ENCODE measurements around the gene DOCK2.

DOCK2 gene

GRCh38 chr5:169637549-169638121, 560 bp downstream of the DOCK2 start:
- peak overlapping the region; percentile 24 for H3K4me3 ChIP-seq (ENCODE audit: low read length)
- DNase-seq (ENCODE audit: low read depth): no peak
- TF ChIP-seq CTCF (conservative IDR thresholded peaks at IDR 0.05; ENCODE audit: low read length): no peak

- no peak overlapping the region for H3K4me3 ChIP-seq (ENCODE audit: low read length)
- peak; percentile 42 for DNase-seq (ENCODE audit: low read depth)
- no peak for TF ChIP-seq CTCF (conservative IDR thresholded peaks at IDR 0.05; ENCODE audit: low read length)
These were observed 4.2 kb downstream of the DOCK2 start for GRCh38 chr5:169641253-169641652.

DNA sequence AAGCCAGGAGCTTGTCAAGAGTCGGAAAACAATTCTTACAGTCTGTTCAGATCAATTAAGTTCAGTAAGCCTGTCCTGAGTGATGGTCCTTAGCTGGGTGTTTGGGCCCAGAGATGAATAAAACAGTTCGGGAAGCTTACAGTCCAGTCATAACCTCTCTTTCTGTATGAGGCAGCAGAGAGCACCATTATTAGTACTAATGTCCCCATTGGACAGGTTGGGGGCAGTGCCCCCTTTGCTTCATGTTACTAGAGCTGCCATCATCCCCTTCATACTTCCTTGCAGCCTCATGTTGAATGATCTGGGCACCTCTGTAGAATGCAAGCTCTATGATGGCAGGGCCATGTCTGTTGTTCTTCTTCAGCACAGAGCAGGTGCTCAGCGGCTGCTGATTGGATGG, 9.8 kb downstream of the DOCK2 start:
- TF ChIP-seq CTCF (conservative IDR thresholded peaks at IDR 0.05; ENCODE audit: low read length): no peak
- H3K4me3 ChIP-seq (ENCODE audit: low read length): no peak overlapping the region
- DNase-seq (ENCODE audit: low read depth): no peak

- no peak for TF ChIP-seq CTCF (conservative IDR thresholded peaks at IDR 0.05; ENCODE audit: low read length)
- no peak for DNase-seq (ENCODE audit: low read depth)
- no peak overlapping the region for H3K4me3 ChIP-seq (ENCODE audit: low read length)
These were observed 10.5 kb downstream of the DOCK2 start for GRCh38 chr5:169647566-169647965.

DNA sequence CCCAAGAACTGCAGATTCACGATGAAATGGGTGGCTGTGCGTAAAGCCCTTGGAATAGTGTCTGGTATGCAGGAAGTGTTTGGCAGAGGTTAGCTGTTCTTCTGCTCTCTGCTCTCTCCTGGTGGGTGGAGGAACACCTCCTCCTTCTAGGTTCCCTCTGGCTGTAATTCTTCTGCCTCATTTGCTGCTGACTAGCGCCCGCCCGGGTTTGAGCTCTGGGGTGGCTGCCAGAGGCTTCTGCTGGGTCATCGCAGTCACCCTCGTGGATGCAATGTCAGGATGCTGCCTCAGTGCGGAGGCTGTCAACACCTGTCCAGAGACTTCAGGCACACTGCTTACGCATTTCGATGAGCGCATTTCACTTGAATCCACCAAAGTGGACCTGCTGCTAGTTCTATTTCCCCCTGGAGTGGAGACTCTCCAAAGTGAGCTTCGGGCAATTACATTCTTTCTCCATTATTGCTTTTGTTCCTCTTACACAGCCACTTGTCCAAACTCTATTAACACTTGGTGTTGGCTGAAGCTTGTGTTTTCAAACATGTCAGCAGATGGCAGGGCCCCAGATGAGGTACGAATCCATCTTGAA, 11.7 kb downstream of the DOCK2 start:
- no peak overlapping the region for H3K4me3 ChIP-seq (ENCODE audit: low read length)
- peak; percentile 35 for DNase-seq (ENCODE audit: low read depth)
- TF ChIP-seq CTCF (conservative IDR thresholded peaks at IDR 0.05; ENCODE audit: low read length): no peak

- DNase-seq (ENCODE audit: low read depth): no peak
- no peak for TF ChIP-seq CTCF (conservative IDR thresholded peaks at IDR 0.05; ENCODE audit: low read length)
- no peak overlapping the region for H3K4me3 ChIP-seq (ENCODE audit: low read length)
These were observed 12.4 kb downstream of the DOCK2 start for GRCh38 chr5:169649486-169649885.

- no peak overlapping the region for H3K4me3 ChIP-seq (ENCODE audit: low read length)
These were observed 13.7 kb downstream of the DOCK2 start for GRCh38 chr5:169650701-169651331.

More at GRCh38 chr5:169650701-169651331, 13.7 kb downstream of the DOCK2 start:
- peak; percentile 60 for DNase-seq (ENCODE audit: low read depth)
- TF ChIP-seq CTCF (conservative IDR thresholded peaks at IDR 0.05; ENCODE audit: low read length): no peak

All from AG10803 (cell line).